HEK293 (cell line): ENCODE measurements around the gene QPCT.

ENCODE experiments used
- CTCF ChIA-PET: fragments of 350-600 bp; formaldehyde crosslinking; extraction: SDS; loops from one replicate; lab custom pipeline; 2021; ENCODE audit warnings: antibody characterized with exemption; lab: Yijun Ruan, JAX
- POLR2A ChIA-PET: fragments of 300-600 bp; formaldehyde crosslinking; extraction: SDS; loops from one replicate; lab custom pipeline; 2020; ENCODE audit warnings: antibody characterized with exemption, inconsistent platforms; lab: Yijun Ruan, JAX
- H3K27ac ChIP-seq: fragments of 200-500 bp; sonication (Bioruptor generic); 2 replicates; pipeline ENCODE4 v1.5.1; 2014; ENCODE audit warnings: low read depth, low read length, control low read depth, inconsistent platforms; ENCODE audit errors: extremely low read depth
- H3K36me3 ChIP-seq, 2 experiments: fragments of 200-500 bp in 1 of 2; sonication (Bioruptor generic) in 1 of 2; 1 replicate in 1 of 2; 2 replicates in 1 of 2; pipeline ENCODE4 v1.5.1; 2014 to 2017; ENCODE audit warnings: inconsistent platforms in 2 of 2, low read length in 2 of 2; ENCODE audit not compliant: control insufficient read depth in 2 of 2, insufficient read depth in 1 of 2
- H3K4me1 ChIP-seq: fragments of 200-500 bp; sonication (Bioruptor generic); 2 replicates; pipeline ENCODE4 v1.5.1; 2014; ENCODE audit warnings: mild to moderate bottlenecking, low read length, inconsistent platforms; ENCODE audit not compliant: control insufficient read depth, insufficient read depth
- H3K4me3 ChIP-seq: 2 replicates; pipeline ENCODE4 v1.5.1; 2011; ENCODE audit warnings: low read depth, mild to moderate bottlenecking, control low read depth, low read length, moderate library complexity
- H3K9me3 ChIP-seq: fragments of 200-500 bp; sonication (Bioruptor generic); 2 replicates; pipeline ENCODE4 v1.5.1; 2014; ENCODE audit warnings: low read depth, low read length, inconsistent platforms; ENCODE audit not compliant: control insufficient read depth, insufficient read depth
- FEZF1 ChIP-seq: fragments of 450-650 bp; formaldehyde crosslinking; IDR thresholded peaks from 2 replicates; pipeline ENCODE4 v1.5.1; 2016; ENCODE audit warnings: missing biosample characterization, missing genetic modification characterization
- TRIM28 ChIP-seq: IDR thresholded peaks from 2 replicates; pipeline ENCODE4 v1.6.1; 2011; ENCODE audit warnings: low read length, control low read depth, borderline replicate concordance
- ZBTB17 ChIP-seq: fragments of 450-650 bp; formaldehyde crosslinking; IDR thresholded peaks from 2 replicates; pipeline ENCODE4 v1.5.1; 2016; ENCODE audit warnings: missing biosample characterization, missing genetic modification characterization
- ZBTB44 ChIP-seq: fragments of 450-650 bp; IDR thresholded peaks from 2 replicates; pipeline ENCODE4 v1.5.1; 2018; ENCODE audit warnings: missing biosample characterization, mild to moderate bottlenecking, missing genetic modification characterization
- ZEB2 ChIP-seq: fragments of 450-650 bp; formaldehyde crosslinking; IDR thresholded peaks from 2 replicates; pipeline ENCODE4 v1.5.1; 2016; ENCODE audit warnings: missing biosample characterization, missing genetic modification characterization
- ZNF138 ChIP-seq: fragments of 450-650 bp; formaldehyde crosslinking; IDR thresholded peaks from 2 replicates; pipeline ENCODE4 v1.5.1; 2016; ENCODE audit warnings: missing biosample characterization, missing genetic modification characterization, borderline replicate concordance
- ZNF16 ChIP-seq: fragments of 450-650 bp; formaldehyde crosslinking; IDR thresholded peaks from 2 replicates; pipeline ENCODE4 v1.5.1; 2016; ENCODE audit warnings: low read depth, missing biosample characterization, missing genetic modification characterization
- ZNF184 ChIP-seq: fragments of 450-650 bp; IDR thresholded peaks from 2 replicates; pipeline ENCODE4 v1.5.1; 2018; ENCODE audit warnings: missing biosample characterization, mild to moderate bottlenecking, missing genetic modification characterization
- ZNF24 ChIP-seq: fragments of 450-650 bp; formaldehyde crosslinking; IDR thresholded peaks from 2 replicates; pipeline ENCODE4 v1.5.1; 2016; ENCODE audit warnings: missing biosample characterization, missing genetic modification characterization
- ZNF362 ChIP-seq: fragments of 450-650 bp; formaldehyde crosslinking; IDR thresholded peaks from 2 replicates; pipeline ENCODE4 v1.5.1; 2016; ENCODE audit warnings: missing biosample characterization, missing genetic modification characterization
- ZNF366 ChIP-seq: fragments of 450-650 bp; formaldehyde crosslinking; conservative IDR thresholded peaks from 2 replicates; pipeline ENCODE4 v1.5.1; 2016; ENCODE audit warnings: missing biosample characterization, missing genetic modification characterization
- ZNF37A ChIP-seq: fragments of 450-650 bp; IDR thresholded peaks from 2 replicates; pipeline ENCODE4 v1.5.1; 2018; ENCODE audit warnings: missing biosample characterization, missing genetic modification characterization
- ZNF416 ChIP-seq: fragments of 450-650 bp; formaldehyde crosslinking; IDR thresholded peaks from 2 replicates; pipeline ENCODE4 v1.5.1; 2016; ENCODE audit warnings: missing biosample characterization, missing genetic modification characterization
- ZNF600 ChIP-seq: fragments of 450-650 bp; formaldehyde crosslinking; IDR thresholded peaks from 2 replicates; pipeline ENCODE4 v1.5.1; 2016; ENCODE audit warnings: missing biosample characterization, missing genetic modification characterization
- ZNF629 ChIP-seq: fragments of 450-650 bp; formaldehyde crosslinking; IDR thresholded peaks from 2 replicates; pipeline ENCODE4 v1.5.1; 2017; ENCODE audit warnings: missing biosample characterization, missing genetic modification characterization
- ZNF660 ChIP-seq: fragments of 450-650 bp; IDR thresholded peaks from 2 replicates; pipeline ENCODE4 v1.5.1; 2018; ENCODE audit warnings: missing biosample characterization, mild to moderate bottlenecking, missing genetic modification characterization
- ZNF664 ChIP-seq: fragments of 450-650 bp; formaldehyde crosslinking; IDR thresholded peaks from 2 replicates; pipeline ENCODE4 v1.5.1; 2016; ENCODE audit warnings: missing biosample characterization, missing genetic modification characterization
- ZNF701 ChIP-seq: fragments of 450-650 bp; formaldehyde crosslinking; IDR thresholded peaks from 2 replicates; pipeline ENCODE4 v1.5.1; 2016; ENCODE audit warnings: missing biosample characterization, missing genetic modification characterization
- ZNF704 ChIP-seq: fragments of 450-650 bp; formaldehyde crosslinking; IDR thresholded peaks from 2 replicates; pipeline ENCODE4 v1.5.1; 2016; ENCODE audit warnings: missing biosample characterization, missing genetic modification characterization
- TF ChIP-seq, protein P1 (sequence below): fragments of 450-650 bp; formaldehyde crosslinking; IDR thresholded peaks from 2 replicates; pipeline ENCODE4 v1.5.1; 2017; ENCODE audit warnings: missing biosample characterization, missing genetic modification characterization

Gene QPCT

DNA sequence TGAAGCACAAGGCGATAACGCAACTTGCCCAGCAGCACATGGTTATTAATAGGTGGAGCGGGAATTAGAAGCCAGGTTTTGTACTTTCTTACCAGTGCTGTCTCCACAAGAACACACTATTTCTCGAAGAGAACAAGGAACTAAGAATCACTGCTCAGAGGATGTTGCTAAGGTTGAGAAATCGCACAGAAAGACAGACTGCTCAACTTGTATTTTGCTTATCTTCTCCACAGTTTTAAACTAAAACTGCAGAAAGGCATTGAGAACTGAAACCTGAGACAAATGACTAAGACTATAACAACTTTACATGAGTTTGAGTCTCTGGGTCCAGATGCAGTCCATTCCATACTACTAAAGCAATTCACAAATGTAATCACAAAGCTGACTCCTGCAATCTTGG lies 26.0 kb upstream of the QPCT start:
- ChIA-PET CTCF (interaction anchor here (0.6 kb wide), 1 partner anchor 10 kb away, joined by 7 read pairs; no protein-coding TSS in a partner anchor), POLR2A (interaction anchor here (1.7 kb wide), 1 partner anchor 19 kb away, joined by 3 read pairs; no protein-coding TSS in a partner anchor)
- Histone ChIP-seq H3K4me3 (no peak overlapping the region), H3K9me3 (no peaks in the 10 kb centered on the region), H3K4me1 (peaks cover 49% of the 10 kb centered on the region), H3K36me3 (peaks cover 0 to 3% of the 10 kb centered on the region in 2 experiments; a peak in 1 of 3 replicates), H3K27ac (peak overlapping the region; percentile 48)
- no peak for TF ChIP-seq ZNF24
- peak; percentile 46; the same call in 1 of the 2 replicates for TF ChIP-seq ZEB2 (tag by site-specific recombination)
- TF ChIP-seq ZNF660 (tag by site-specific recombination), result 0 out of 2 replicates have a peak, but pooled peaks have one; percentile 28
- peak; percentile 42; the same call in 1 of the 2 replicates for TF ChIP-seq ZNF366 (tag by site-specific recombination)
- TF ChIP-seq, protein P1, sequence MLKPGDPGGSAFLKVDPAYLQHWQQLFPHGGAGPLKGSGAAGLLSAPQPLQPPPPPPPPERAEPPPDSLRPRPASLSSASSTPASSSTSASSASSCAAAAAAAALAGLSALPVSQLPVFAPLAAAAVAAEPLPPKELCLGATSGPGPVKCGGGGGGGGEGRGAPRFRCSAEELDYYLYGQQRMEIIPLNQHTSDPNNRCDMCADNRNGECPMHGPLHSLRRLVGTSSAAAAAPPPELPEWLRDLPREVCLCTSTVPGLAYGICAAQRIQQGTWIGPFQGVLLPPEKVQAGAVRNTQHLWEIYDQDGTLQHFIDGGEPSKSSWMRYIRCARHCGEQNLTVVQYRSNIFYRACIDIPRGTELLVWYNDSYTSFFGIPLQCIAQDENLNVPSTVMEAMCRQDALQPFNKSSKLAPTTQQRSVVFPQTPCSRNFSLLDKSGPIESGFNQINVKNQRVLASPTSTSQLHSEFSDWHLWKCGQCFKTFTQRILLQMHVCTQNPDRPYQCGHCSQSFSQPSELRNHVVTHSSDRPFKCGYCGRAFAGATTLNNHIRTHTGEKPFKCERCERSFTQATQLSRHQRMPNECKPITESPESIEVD, result peak; percentile 98
- TF ChIP-seq ZNF704 (tag by site-specific recombination), result no peak
- 0 out of 2 replicates have a peak, but pooled peaks have one; percentile 24 for TF ChIP-seq ZBTB44 (tag by site-specific recombination)
- peak; percentile 87 for TF ChIP-seq FEZF1 (tag by site-specific recombination)
- peak; percentile 88 for TF ChIP-seq ZNF600 (tag by site-specific recombination)
- peak; percentile 85 for TF ChIP-seq ZBTB17 (tag by site-specific recombination)
- 0 out of 2 replicates have a peak, but pooled peaks have one; percentile 11 for TF ChIP-seq ZNF629
- TF ChIP-seq TRIM28, result peak; percentile 65
- TF ChIP-seq ZNF37A (tag by site-specific recombination), result no peak
- TF ChIP-seq, all 188 proteins: peak for 10

DNA sequence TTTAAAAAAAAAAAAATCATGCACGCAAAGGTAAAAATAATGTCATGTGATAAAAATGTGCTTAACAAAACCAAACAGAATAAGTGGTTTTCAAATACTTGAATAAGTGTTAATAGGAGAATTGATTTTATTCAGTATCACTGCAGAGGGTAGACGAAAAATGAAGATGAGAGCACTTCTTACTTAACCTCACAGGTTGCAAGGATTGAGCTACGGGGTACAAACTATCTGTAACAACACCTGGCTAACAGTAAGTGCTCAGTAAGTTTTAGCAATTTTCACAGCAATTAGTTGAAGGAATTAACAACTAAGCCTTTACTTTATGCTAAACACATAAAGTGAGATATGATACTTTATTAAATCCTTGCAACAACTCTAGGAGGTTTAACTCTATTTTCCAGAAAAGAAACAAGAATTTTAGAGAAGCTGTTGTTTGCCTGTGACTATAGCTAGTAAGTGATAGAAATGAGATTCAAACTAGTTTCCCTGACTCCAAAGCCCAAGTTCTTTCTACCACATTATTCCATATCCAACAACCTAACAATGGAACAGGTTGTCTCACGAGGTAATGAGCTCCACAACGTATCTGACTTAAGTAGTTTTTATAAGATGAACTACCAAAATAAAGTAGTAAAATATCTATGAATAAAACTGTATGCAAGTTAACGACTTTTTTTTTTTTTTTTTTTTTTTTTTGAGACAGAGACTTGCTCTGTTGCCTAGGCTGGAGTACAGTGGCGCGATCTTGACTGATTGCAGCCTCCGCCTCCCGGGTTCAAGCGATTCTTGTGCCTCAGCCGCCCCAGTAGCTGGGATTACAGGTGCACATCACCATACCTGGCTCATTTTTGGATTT lies 24.4 kb upstream of the QPCT start:
- Histone ChIP-seq H3K36me3 (peaks cover 0 to 3% of the 10 kb centered on the region in 2 experiments; a peak in 1 of 3 replicates), H3K4me3 (no peak overlapping the region), H3K4me1 (peaks cover 40% of the 10 kb centered on the region), H3K27ac (no peak overlapping the region), H3K9me3 (no peaks in the 10 kb centered on the region)
- CTCF ChIA-PET, result interaction anchor here (0.5 kb wide), 1 partner anchor 83 kb away, joined by 5 read pairs; no protein-coding TSS in a partner anchor
- POLR2A ChIA-PET, result interaction anchor here (0.6 to 0.7 kb wide), 2 partner anchors 13 to 27 kb away, joined by 5 to 8 read pairs; no protein-coding TSS in a partner anchor
- no peak for TF ChIP-seq ZNF184 (tag by site-specific recombination)
- TF ChIP-seq ZNF664 (tag by site-specific recombination), result peak; percentile 64; the same call in 1 of the 2 replicates
- TF ChIP-seq ZNF416, result no peak
- peak; percentile 67; the same call in 1 of the 2 replicates for TF ChIP-seq ZNF362
- TF ChIP-seq ZNF16 (tag by site-specific recombination), result no peak
- TF ChIP-seq, protein P1, result peak; percentile 71
- TF ChIP-seq ZNF701 (tag by site-specific recombination), result no peak
- TF ChIP-seq ZNF138 (tag by site-specific recombination), result no peak
